Activated T-helper 17 cell treated with anti-CD3 and anti-CD28 coated beads, Interleukin-2, amount 50 U/mL, for 72 hours (primary cell): Measurements from ENCODE around the gene FSTL4. TPM values are rescaled to one million over a fixed set of nuclear protein-coding genes. Genes with fewer than 3 reads are reported as not detected.

ENCODE experiments used
- ATAC-seq: fragments of 150-1000 bp; cut with Tn5 transposase; replicated peaks from 2 replicates; pipeline ENCODE4 v1.10.0; 2021; ENCODE audit warnings: mild to moderate bottlenecking, moderate library complexity
- H3K27ac Mint-ChIP-seq: one replicate; pipeline ENCODE4 v1.8.0; 2022; ENCODE audit warnings: mixed read lengths
- H3K27me3 Mint-ChIP-seq: one replicate; pipeline ENCODE4 v1.8.0; 2022; ENCODE audit warnings: mixed read lengths
- H3K36me3 Mint-ChIP-seq: one replicate; pipeline ENCODE4 v1.8.0; 2022; ENCODE audit warnings: low read depth, mild to moderate bottlenecking, mixed read lengths
- H3K4me1 Mint-ChIP-seq: one replicate; pipeline ENCODE4 v1.8.0; 2022; ENCODE audit warnings: mixed read lengths
- H3K4me3 Mint-ChIP-seq: one replicate; pipeline ENCODE4 v1.8.0; 2022; ENCODE audit warnings: mild to moderate bottlenecking, mixed read lengths
- H3K9me3 Mint-ChIP-seq: one replicate; pipeline ENCODE4 v1.8.0; 2022; ENCODE audit warnings: mixed read lengths
- total RNA-seq, 2 donors: library from RNA; stranded (reverse); gene quantifications; one replicate each; pipeline ENCODE4 v1.2.3, GENCODE V29; 2022

The FSTL4 gene
- total RNA-seq, 2 donors from 2014 or later = 0.24 TPM; not detected in 1

DNA sequence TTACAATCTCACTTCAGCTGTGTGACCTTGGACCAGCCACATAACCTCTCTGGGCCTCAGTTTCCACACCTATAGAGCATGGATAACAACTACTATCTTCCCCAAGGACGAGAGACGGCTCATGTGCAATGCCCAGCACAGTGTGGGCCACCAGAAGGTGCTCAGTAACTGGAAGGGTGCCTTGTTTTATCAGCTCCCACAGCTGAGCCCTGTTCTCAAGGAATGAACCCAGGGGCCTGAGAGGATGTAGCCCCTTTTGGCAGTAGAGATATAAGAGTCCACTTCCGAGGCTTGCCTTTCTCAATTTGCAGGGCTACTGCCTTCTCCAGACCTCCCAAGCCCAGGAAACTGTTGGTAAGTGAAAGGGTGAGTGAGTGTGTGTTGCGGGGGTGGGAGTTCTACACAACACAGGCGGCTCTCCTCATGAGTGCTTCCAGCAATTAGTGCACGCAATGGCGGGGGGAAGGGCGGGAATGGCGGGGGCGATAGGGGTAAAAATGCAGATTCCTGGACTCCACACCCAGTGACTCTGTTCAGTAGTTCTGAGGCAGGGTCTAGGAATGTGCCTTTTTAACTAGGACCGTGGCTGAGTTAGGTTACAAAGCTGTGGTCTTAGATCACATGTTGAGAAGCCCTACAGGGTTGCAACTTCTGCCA, 185.1 kb downstream of the FSTL4 start:
- Mint-ChIP-seq H3K36me3 (peaks cover 5% of the 10 kb centered on the region), H3K4me1 (peaks cover 9% of the 10 kb centered on the region), H3K4me3 (no peak overlapping the region), H3K9me3 (no peaks in the 10 kb centered on the region), H3K27ac (no peak overlapping the region), H3K27me3 (peaks cover 11% of the 10 kb centered on the region)
- ATAC-seq = no peak

DNA sequence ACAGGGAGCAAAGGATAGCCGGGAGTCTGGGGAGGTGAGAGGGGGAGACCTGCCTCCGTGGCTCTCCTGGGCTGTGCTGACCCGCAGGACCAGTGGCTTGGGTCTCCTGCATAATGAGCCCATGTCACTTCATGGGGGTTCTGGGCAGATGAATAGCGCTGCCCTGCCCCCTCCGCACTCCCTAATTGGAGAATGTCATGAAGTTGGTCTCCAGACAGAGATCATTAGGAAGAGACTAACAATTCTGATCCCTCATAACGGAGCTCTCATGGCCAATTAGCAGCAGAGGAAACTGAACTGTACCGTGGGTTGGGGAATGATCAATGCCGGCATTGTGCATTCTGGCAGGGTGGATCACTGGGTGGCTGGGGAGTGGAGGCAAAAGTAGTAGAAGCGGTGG, 186.1 kb downstream of the FSTL4 start:
- no peaks in the 10 kb centered on the region for H3K9me3 Mint-ChIP-seq
- no peak overlapping the region for H3K4me3 Mint-ChIP-seq
- peaks cover 9% of the 10 kb centered on the region for H3K4me1 Mint-ChIP-seq
- peaks cover 5% of the 10 kb centered on the region for H3K36me3 Mint-ChIP-seq
- H3K27ac Mint-ChIP-seq = no peak overlapping the region
- ATAC-seq = no peak
- peaks cover 18% of the 10 kb centered on the region for H3K27me3 Mint-ChIP-seq

DNA sequence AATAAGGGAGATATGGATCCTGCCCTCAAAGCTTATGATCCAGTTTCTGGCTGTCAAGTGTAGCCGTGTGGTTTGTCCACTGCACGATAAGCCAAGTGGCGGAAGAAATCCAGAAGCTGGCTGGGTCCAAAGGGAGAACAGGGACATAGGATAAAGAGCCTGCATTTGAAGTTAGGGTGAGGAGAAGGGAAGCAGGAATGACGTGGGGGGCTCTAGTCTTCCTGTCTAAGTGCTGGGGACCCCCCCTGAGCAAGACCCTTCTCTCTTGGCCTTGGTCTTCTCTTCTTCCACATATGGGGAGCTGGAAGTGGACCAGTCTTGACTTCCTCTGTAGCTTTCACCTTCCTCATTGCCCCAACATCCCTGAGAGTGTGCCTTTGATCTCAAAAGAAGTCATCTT, 186.6 kb downstream of the FSTL4 start:
- ATAC-seq = no peak
- Mint-ChIP-seq H3K36me3 (peaks cover 5% of the 10 kb centered on the region), H3K9me3 (no peaks in the 10 kb centered on the region), H3K27me3 (peaks cover 18% of the 10 kb centered on the region), H3K4me1 (peaks cover 9% of the 10 kb centered on the region), H3K4me3 (no peak overlapping the region), H3K27ac (no peak overlapping the region)

DNA sequence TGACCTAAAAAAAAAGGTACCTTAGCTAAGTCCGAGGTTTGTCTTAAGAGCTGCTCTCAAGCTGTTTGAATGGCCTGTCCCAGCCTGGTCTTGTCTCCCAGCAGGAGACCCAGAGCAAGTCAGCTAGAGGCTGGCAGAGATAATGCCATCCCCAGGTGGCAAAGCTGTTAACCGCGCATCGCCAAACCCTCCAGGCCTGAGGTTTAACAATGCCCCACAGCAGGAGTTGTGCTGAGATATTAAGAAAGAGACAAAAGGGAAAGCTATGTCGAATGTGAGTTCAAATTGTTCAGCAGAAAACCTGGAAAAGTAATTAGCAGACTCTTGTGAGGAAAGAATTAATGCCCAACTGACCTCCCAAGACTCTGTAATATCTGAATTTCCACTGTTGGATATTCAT, 187.1 kb downstream of the FSTL4 start:
- no peak overlapping the region for H3K27ac Mint-ChIP-seq
- ATAC-seq = no peak
- peaks cover 9% of the 10 kb centered on the region for H3K4me1 Mint-ChIP-seq
- no peak overlapping the region for H3K4me3 Mint-ChIP-seq
- no peaks in the 10 kb centered on the region for H3K9me3 Mint-ChIP-seq
- peaks cover 18% of the 10 kb centered on the region for H3K27me3 Mint-ChIP-seq
- peaks cover 5% of the 10 kb centered on the region for H3K36me3 Mint-ChIP-seq

DNA sequence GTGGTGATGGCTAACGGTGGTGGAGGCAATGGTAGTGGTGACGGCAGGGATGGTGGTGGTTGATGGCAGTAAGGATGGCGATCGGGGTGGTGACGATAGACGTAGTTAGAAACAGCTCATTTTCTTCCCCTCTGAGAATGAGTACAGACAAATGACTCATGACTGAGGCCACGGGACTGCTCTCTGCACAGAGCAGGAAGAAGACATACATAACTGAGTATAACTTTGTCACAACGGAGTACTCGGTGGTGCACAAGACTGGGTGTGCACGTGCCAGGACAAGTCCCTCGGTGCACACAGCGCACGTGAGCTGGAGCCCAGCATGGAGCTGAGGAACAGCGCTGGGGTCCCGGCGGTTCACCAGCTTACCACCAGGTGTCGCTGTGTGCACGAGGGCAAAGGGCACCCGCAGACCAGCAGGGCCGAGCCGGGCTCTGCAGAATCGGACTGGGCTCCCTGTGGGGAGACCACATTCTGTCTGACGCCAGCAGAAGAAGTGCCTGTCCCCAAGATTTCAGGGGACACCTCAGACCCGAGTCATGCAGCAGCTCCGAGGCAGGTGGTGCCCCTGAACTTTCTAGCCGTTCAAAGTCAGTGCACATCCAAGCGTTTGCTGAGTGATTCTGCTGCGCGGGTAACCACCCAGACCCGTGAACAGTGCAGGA, 188.6 kb downstream of the FSTL4 start:
- H3K9me3 Mint-ChIP-seq = no peaks in the 10 kb centered on the region
- H3K36me3 Mint-ChIP-seq = peaks cover 5% of the 10 kb centered on the region
- peak overlapping the region; percentile 46 for H3K4me3 Mint-ChIP-seq
- peaks cover 18% of the 10 kb centered on the region for H3K27me3 Mint-ChIP-seq
- peaks cover 9% of the 10 kb centered on the region for H3K4me1 Mint-ChIP-seq
- peak; percentile 98 for ATAC-seq
- peak overlapping the region; percentile 73 for H3K27ac Mint-ChIP-seq

DNA sequence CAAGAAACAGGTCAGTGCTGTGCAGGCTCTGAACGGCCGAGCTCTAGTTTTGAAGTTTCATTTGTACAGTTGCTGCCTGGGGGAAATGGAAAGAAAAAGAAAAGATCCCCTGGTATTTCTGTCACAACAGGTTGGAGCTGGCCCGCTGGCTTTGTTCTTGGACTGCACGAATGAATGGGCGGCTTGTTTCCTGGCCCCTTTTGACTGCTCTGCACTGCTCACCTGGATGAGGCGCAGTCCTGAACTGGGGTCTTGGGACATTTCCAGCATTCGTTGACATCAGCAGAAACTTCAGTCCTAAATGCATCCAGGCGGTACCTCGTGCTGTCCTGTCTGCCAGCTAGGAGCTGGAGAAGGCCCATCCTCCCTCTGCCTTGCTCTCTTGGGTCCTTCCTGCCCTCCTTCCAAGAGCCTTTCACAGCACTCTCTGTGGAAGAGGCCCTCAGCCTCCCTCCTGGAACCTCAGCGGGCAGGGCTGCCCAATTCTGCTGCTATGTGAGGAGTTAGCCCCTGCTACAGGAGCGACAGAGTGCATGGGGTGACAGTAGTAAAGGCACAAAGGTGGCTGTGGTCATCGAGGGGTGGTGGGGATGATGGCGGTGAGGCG, 189.2 kb downstream of the FSTL4 start:
- Mint-ChIP-seq H3K27ac (peak overlapping the region; percentile 73), H3K9me3 (no peaks in the 10 kb centered on the region), H3K27me3 (peaks cover 18% of the 10 kb centered on the region), H3K36me3 (peaks cover 5% of the 10 kb centered on the region), H3K4me3 (peak overlapping the region; percentile 46), H3K4me1 (peaks cover 9% of the 10 kb centered on the region)
- no peak for ATAC-seq

DNA sequence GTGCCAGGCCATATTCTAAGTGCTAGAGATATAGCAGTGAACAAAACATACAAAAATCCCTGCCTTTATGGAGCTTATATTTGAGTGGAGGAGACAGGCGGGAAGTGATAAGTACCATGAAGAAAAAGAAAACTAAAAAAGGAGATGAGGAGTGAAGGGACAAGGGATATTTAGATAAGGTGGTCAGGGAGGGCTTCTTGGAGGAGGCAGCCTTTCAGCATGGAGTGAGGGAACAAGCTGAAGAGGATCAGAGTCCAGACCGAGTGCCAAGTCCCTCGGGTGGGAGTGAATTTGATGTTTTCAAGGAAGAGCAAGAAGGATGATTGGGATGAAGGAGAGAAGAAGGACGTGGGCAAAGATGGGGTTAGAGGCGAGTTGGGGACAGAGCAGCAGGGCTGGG, 190.5 kb downstream of the FSTL4 start:
- peaks cover 5% of the 10 kb centered on the region for H3K36me3 Mint-ChIP-seq
- no peak overlapping the region for H3K27ac Mint-ChIP-seq
- H3K4me3 Mint-ChIP-seq = no peak overlapping the region
- ATAC-seq = no peak
- H3K9me3 Mint-ChIP-seq = no peaks in the 10 kb centered on the region
- peaks cover 9% of the 10 kb centered on the region for H3K4me1 Mint-ChIP-seq
- H3K27me3 Mint-ChIP-seq = peaks cover 17% of the 10 kb centered on the region

DNA sequence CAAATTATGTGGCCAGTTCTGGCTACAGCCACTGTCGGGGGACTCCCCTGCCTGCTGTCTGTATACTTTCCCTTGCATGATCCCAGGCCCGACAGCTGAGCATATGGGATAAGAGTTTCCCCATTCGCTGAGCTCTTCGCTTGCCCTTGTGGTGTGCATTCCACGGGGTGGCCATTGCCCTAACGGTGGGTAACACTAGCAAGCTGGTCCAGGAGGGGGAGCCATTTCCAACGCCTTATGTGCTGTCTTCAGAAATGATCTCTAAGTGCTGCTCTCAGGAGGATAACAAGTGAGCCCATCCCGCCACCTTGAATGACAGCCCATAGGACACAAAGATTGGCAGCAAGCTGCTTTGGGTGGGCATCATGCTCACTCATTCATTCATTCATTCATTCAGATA, 190.9 kb downstream of the FSTL4 start:
- Mint-ChIP-seq H3K36me3 (peaks cover 5% of the 10 kb centered on the region), H3K4me1 (peaks cover 9% of the 10 kb centered on the region), H3K4me3 (no peak overlapping the region), H3K27ac (no peak overlapping the region), H3K27me3 (peaks cover 17% of the 10 kb centered on the region), H3K9me3 (no peaks in the 10 kb centered on the region)
- no peak for ATAC-seq

DNA sequence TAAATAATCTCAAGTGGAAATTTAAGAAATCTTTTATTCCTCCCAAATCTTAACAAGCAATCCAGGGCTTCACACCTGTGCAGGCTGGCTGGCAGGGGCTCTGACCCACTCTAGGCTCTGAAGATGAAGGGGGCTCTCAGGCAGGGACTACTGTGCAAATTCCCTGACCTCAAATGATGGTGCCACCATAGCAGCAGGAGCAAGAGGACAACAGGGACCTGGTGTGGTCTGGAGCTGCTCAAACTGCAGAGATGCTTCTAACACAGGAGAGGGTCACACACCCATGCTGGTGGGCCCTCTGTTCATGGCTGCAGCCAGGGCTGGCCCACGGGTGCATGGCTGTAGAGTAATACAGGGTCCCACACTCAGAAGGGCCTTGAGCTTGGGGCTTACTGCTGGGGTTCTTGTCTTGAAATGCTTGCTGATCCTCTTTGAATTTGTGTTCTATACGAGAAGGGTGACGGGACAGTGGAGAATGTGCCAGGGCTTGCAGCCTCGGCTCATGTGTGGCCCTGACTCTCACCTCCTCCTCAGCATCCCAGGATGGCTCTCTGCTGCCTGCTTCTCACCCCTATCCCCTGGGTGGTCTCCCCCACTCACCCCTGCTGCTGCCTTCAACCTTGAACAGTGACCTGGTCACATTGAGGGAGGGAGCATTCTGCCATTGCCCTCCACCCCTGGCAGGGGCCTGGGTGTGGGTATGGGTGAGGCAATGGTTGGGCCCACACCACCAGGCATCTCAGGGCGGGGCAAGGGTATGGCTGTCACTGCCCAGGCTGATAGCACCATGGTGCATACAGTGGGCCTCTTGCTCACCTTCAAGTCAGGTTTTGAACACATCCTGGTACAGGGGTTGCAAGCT, 191.7 kb downstream of the FSTL4 start:
- Mint-ChIP-seq H3K27me3 (peaks cover 18% of the 10 kb centered on the region), H3K27ac (no peak overlapping the region), H3K36me3 (peaks cover 5% of the 10 kb centered on the region), H3K9me3 (no peaks in the 10 kb centered on the region), H3K4me3 (no peak overlapping the region), H3K4me1 (peaks cover 9% of the 10 kb centered on the region)
- ATAC-seq = no peak

DNA sequence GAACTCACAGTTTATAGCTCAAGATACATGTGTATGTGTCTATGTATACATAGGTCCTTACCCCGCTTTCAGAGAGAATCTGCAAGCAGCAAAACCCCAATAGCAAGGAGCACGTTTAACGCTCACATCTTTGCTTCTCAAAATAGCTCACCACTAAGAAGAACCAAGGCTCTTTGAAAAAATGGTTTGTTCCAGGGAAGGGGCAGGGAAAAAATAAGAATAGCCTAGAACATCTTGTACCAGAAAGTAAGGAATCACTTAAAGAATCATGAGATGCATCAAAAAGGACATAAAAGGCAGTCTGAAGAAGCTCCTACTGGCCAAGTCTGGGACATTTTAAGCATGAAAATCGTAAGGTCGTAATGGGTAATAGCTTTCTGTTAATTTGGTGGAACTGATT, 196.4 kb downstream of the FSTL4 start:
- no peaks in the 10 kb centered on the region for H3K9me3 Mint-ChIP-seq
- no peak overlapping the region for H3K27ac Mint-ChIP-seq
- H3K4me1 Mint-ChIP-seq = no peaks in the 10 kb centered on the region
- no peak overlapping the region for H3K4me3 Mint-ChIP-seq
- no peaks in the 10 kb centered on the region for H3K36me3 Mint-ChIP-seq
- peaks cover 27% of the 10 kb centered on the region for H3K27me3 Mint-ChIP-seq
- ATAC-seq = no peak

DNA sequence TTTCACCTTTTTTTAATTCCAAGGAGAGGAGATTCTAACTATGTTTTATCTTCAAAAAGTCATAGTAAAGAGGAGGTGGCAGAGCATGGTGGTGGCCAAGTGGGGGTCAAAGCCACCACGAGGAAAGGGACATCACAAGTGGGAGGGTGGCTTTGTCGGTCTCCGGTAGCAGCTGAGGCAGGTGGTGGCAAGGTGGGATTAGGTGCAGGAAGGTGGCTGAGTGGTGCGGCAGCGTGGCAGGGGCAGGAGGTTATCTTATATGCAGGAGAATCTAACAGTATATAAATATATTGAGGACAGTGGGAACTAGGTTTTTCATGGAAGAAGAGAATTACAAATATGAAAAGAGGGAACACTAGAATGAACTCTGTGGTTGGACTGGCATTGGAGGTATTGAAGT, 196.8 kb downstream of the FSTL4 start:
- Mint-ChIP-seq H3K9me3 (no peaks in the 10 kb centered on the region), H3K4me3 (no peak overlapping the region), H3K36me3 (no peaks in the 10 kb centered on the region), H3K4me1 (no peaks in the 10 kb centered on the region), H3K27ac (no peak overlapping the region), H3K27me3 (peaks cover 29% of the 10 kb centered on the region)
- no peak for ATAC-seq

DNA sequence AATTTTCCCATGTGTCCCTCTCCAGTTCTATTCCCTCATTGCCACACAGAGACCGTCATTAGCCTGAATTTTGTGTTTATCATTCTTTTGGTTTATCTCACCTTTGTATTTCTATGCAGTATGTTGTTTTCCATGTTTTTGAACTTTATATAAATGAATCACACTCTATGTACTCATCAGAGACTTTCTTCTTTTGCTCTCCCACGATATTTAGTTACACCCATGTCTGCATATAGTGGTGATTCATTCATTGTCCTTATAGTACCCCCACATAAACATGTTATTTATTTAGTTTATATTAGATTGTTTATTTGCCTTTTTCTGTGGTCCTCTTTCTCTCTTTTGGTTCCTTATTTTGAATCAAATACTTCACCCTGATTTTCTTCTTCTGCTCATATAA, 199.7 kb downstream of the FSTL4 start:
- H3K27me3 Mint-ChIP-seq = peaks cover 32% of the 10 kb centered on the region
- no peak overlapping the region for H3K4me3 Mint-ChIP-seq
- H3K4me1 Mint-ChIP-seq = no peaks in the 10 kb centered on the region
- H3K9me3 Mint-ChIP-seq = no peaks in the 10 kb centered on the region
- H3K36me3 Mint-ChIP-seq = no peaks in the 10 kb centered on the region
- no peak overlapping the region for H3K27ac Mint-ChIP-seq
- no peak for ATAC-seq

DNA sequence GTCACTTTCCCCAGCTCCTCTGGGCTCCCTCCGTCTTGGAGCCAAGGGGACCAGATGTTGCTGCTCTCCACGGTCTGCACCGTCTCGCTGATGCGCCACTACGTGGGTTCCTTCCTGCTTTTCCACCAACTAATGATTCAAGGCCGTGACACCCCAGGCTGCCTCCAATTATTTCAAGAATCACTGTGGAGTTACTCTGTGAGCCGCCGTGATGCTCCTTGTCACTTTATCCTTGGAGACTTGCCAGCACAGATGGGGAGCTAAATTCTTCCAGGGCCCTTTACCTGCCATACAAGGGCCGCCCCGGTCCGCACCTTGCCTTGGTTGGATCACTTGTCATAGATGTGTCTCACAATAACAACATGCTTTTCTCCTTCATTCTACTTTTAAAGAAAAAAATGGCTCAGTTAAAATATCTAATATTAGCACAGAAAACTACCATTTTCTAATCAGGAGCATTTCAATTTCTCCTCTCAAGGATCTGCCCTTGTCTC, 202.0 kb downstream of the FSTL4 start:
- no peak overlapping the region for H3K4me3 Mint-ChIP-seq
- H3K27me3 Mint-ChIP-seq = peaks cover 26% of the 10 kb centered on the region
- no peaks in the 10 kb centered on the region for H3K9me3 Mint-ChIP-seq
- ATAC-seq = no peak
- no peak overlapping the region for H3K27ac Mint-ChIP-seq
- H3K4me1 Mint-ChIP-seq = no peaks in the 10 kb centered on the region
- no peaks in the 10 kb centered on the region for H3K36me3 Mint-ChIP-seq

DNA sequence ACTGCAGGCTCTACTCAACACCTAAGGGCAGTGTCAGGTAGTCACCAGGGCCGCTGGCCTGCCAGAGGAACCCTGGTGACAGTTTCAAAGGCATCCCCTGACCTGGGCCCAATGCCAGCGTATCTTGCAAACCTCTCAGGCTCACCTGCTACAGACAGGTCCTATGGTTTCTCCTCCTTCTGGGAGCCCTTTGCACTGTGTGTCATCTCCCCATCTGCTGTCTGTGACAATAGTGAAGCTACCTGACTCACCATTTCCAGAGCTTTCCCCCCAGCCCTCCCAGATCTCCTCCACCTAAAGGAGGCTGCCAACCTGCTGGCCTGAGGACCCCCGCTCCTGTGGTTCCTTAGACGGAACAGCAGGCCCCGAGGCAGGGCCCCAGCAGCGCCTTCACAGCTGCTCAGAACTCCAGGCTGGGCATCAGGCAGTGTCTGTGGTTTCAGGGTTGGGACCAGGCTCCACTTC, 203.1 kb downstream of the FSTL4 start:
- no peaks in the 10 kb centered on the region for H3K36me3 Mint-ChIP-seq
- H3K4me1 Mint-ChIP-seq = peaks cover 3% of the 10 kb centered on the region
- no peaks in the 10 kb centered on the region for H3K9me3 Mint-ChIP-seq
- H3K4me3 Mint-ChIP-seq = no peak overlapping the region
- no peak for ATAC-seq
- peaks cover 24% of the 10 kb centered on the region for H3K27me3 Mint-ChIP-seq
- H3K27ac Mint-ChIP-seq = no peak overlapping the region
